ENCODE data around the gene IL9R.

Gene IL9R

GRCh38 chrX:155997436-155997835 lies at the start of gene IL9R:
Gene IL9R (plus strand): TSS chrX:155997696. CDS start chrX:155997760, 64 bp downstream.
- no peak within 1 kb of the TSS for H3K4me3 ChIP-seq (ENCODE audit: control insufficient read depth, low read depth, low read length)
- no peak for TF ChIP-seq CTCF (IDR thresholded peaks at IDR 0.05; ENCODE audit: control insufficient read depth, insufficient read depth, low read depth, low read length, missing control alignments)
- DNase-seq (ENCODE audit: low read depth), result no peak

DNA sequence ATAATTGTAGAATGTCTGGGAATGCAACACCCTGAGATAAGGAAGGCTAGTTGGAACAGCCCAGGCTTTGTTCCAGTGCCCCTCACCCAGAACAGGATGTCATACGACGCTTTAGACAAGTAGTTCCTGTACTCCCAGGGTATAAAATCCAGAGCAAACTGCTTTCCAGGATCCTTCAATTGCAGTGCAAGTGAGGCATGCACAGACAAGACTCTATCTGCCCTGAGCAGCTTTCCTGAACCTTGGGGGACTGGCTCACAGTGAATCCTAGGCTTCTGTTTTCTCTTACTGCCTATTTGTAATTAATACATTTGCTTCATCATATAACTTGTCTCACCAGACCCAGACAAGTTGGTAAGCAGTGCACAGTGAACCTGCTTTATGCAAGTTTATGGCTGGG lies 48.4 kb upstream of the IL9R start:
- no peak for DNase-seq (ENCODE audit: low read depth)
- TF ChIP-seq CTCF (IDR thresholded peaks at IDR 0.05; ENCODE audit: control insufficient read depth, insufficient read depth, low read depth, low read length, missing control alignments), result no peak
- no peak overlapping the region for H3K4me3 ChIP-seq (ENCODE audit: control insufficient read depth, low read depth, low read length)

- no peak overlapping the region for H3K4me3 ChIP-seq (ENCODE audit: control insufficient read depth, low read depth, low read length)
- no peak for TF ChIP-seq CTCF (IDR thresholded peaks at IDR 0.05; ENCODE audit: control insufficient read depth, insufficient read depth, low read depth, low read length, missing control alignments)
- DNase-seq (ENCODE audit: low read depth), result no peak
Measured at GRCh38 chrX:155951237-155951789, 46.2 kb upstream of the IL9R start.

- no peak for DNase-seq (ENCODE audit: low read depth)
- TF ChIP-seq CTCF (IDR thresholded peaks at IDR 0.05; ENCODE audit: control insufficient read depth, insufficient read depth, low read depth, low read length, missing control alignments), result no peak
- H3K4me3 ChIP-seq (ENCODE audit: control insufficient read depth, low read depth, low read length), result no peak overlapping the region
Measured at GRCh38 chrX:155953055-155953454, 44.4 kb upstream of the IL9R start.

GRCh38 chrX:155954793-155955192 lies 42.7 kb upstream of the IL9R start:
- no peak overlapping the region for H3K4me3 ChIP-seq (ENCODE audit: control insufficient read depth, low read depth, low read length)
- TF ChIP-seq CTCF (IDR thresholded peaks at IDR 0.05; ENCODE audit: control insufficient read depth, insufficient read depth, low read depth, low read length, missing control alignments), result no peak
- DNase-seq (ENCODE audit: low read depth), result no peak

DNA sequence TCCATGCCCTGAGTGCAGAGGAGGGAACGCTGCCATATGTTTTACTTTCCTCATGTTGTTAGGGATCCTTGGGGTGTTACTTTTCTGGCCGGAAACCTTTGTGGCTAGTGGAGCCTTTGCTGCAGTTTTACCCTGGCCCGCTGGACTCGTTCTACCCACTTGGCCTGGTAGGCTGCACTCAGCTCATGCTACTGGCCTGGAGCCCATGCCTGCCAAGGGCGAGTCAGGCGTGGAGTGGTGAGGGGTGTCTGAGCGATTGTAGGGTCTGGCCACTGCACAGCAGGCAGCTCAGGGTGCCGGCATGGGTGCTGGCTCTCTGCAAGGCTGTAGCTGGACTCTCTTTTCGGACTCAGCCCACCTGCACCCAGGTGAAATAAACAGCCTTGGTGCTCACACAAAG lies 41.4 kb upstream of the IL9R start:
- TF ChIP-seq CTCF (IDR thresholded peaks at IDR 0.05; ENCODE audit: control insufficient read depth, insufficient read depth, low read depth, low read length, missing control alignments), result no peak

GRCh38 chrX:155956649-155957048 lies 40.8 kb upstream of the IL9R start:
- no peak for TF ChIP-seq CTCF (IDR thresholded peaks at IDR 0.05; ENCODE audit: control insufficient read depth, insufficient read depth, low read depth, low read length, missing control alignments)
- DNase-seq (ENCODE audit: low read depth), result no peak
- H3K4me3 ChIP-seq (ENCODE audit: control insufficient read depth, low read depth, low read length), result no peak overlapping the region

More for the DNA sequence above, 41.4 kb upstream of the IL9R start:
- no peak for DNase-seq (ENCODE audit: low read depth)
- no peak overlapping the region for H3K4me3 ChIP-seq (ENCODE audit: control insufficient read depth, low read depth, low read length)

All from AG09309 (cell line).